ENCODE measurements around the gene CENATAC. TPM values are rescaled to one million over a fixed set of nuclear protein-coding genes. Genes with fewer than 3 reads are reported as not detected.
"Not testable (repeated sequence)": the region's sequence is repeated elsewhere in the genome, so short reads cannot be mapped to it uniquely, and the experiment has no call there.

CENATAC gene
- total RNA-seq, 1 experiment from 2014 or later, result 6.6 TPM

DNA sequence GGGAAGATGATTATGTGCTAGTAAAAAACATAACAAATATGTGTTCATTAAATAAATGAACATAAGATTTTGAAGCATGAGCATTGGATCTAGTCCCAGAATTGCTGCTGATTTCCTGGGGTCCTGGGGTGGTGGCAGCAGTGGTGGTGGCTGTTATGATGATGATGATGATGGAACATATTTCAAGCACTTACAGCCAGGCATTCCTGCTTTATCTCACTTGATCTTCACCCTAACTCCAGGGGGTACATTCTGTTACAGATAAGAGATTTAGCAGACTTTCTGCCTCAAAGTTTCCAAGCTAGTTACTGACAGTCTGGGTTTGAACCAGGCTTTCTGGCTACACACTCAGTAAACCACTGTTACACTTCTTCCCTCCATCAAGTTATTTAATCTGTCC is 25.8 kb downstream of the CENATAC start:
- no peak for DNase-seq (ENCODE audit: low read depth)
- in situ Hi-C loops (cut with HindIII; ENCODE audit: low pct_unique_long_range_greater_than_20kb, low sequenced_read_pairs), result no loop called here

DNA sequence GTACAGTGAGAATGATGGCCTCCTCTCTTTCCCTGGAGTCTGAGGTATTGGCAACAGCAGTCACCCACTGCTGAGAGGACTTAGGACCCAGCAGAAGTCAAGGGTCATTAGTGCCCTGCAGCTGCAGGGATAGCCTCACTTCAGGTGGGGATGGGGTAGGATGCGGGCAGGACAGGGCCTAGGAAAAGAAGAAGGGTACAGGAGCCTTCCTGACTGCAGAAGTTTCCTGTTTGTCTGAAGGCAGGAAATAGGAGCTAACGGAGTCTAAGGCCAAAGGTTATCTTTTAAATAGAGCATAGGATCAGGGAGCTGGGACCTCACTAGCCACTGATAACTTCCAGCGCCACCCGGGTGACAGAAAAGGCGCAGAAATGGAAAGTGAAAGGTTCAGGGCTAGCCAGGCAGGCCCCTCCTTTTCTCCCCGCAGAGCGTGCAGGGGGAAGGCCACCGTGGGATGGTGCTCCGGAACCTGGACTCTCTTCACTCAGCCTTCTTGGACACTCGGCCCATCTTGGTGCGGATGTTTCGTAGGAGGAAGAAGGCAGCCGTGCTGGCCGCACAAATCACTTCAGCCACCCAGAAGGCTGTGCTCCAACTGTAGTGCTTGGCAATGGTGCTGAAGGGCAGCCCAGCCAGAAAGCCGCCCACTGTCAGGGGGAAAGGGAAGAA is 26.6 kb downstream of the CENATAC start:
- DNase-seq (ENCODE audit: low read depth), result no peak
- in situ Hi-C loops (cut with HindIII; ENCODE audit: low pct_unique_long_range_greater_than_20kb, low sequenced_read_pairs), result no loop called here

DNA sequence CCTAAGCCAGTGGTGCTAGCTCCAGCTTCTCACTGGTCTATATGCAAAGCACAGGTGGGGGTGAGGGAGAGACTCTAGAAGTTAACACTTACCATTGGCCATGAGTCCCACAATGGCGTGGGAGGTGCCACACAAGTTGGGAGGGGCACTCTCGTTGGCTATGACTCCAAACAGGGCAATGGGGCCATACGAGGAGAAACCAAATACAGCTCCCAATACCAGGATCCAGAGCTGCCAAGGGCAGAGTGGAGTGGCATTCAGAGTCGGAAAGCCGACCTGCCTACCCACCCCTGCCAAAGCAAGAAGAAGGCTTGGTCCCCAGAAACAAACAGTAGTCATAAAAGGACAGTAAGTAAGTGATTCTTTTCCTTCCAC is 27.1 kb downstream of the CENATAC start:
- in situ Hi-C loops (cut with HindIII; ENCODE audit: low pct_unique_long_range_greater_than_20kb, low sequenced_read_pairs), result no loop called here

DNA sequence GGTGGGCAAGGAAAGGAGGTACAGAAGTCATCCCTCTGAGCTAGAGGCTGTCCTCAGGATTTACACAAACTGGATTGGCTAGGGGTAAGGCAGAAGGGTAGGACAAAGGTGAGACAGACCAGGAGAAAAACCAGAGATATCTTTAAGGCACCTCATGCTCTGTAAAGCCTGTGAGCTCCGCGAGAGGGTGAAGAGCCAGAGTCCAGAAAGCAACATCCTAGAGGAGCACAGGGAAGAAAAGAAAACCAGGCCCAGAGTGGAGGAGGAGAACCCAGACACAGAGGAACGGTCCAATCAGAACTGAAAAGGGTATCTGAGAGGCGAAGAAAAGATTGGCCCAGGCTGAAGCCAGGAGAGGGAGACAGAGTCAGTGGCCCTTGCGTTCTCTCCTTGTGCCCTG is 27.6 kb downstream of the CENATAC start:
- in situ Hi-C loops (cut with HindIII; ENCODE audit: low pct_unique_long_range_greater_than_20kb, low sequenced_read_pairs), result no loop called here
- DNase-seq (ENCODE audit: low read depth), result no peak

More for the DNA sequence above, 27.1 kb downstream of the CENATAC start:
- DNase-seq (ENCODE audit: low read depth), result no peak

DNA sequence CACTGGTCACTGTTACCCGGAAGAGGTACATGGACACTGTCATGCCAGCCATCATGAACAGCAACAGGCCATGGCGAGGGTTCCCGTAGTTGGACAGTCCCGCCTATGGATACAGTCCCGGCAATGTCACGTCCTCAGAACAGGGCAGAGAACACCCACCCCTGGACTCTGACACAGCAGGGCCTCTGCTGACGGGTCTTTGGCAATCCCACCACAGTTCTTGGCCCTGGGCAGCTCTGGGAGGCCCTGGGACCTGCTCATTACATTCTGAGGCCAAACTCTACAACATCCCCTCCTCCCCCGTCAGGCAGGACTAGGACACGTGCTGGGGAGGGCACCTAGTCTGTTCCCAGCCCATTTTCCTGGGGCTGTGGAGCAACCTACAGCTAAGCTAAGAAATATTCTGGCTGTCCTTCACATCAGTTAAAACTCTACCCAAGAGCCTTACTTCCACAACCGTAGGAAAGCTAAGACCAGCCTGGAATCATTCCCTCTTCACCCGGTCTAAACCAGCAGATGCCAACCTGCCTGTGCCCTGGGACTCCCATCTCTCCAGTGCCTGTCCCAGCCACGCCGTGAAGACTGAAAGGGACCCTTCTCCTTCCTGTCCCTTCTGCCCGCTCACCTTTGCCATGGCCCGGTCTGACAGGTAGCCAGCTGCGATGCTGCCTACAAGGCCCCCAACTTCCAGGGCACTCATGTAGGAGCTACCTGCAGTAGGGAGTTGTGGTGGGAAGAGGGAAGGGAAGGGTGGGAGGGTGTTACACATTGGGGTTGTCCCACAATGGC is 28.2 kb downstream of the CENATAC start:
- in situ Hi-C loops (cut with HindIII; ENCODE audit: low pct_unique_long_range_greater_than_20kb, low sequenced_read_pairs), result no loop called here
- DNase-seq (ENCODE audit: low read depth), result no peak

DNA sequence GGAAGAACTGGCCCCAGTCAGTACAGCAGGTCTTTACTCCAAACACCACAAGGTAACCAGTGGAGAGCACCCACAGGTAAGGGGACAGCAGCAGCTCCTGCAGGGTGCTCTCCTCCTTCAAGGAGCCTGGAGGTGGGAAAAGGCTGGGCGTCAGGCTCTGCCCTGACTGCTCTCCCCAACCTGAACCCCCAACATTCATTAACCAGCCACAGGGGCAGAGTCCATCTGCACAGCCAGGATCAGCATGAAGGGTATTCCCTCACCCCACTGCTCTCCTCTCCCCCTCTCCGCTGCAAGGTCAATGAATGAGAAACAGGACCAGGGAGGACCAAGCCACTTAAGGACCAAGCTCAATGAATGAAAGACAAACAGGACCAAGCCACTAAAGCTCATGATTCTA is 29.0 kb downstream of the CENATAC start:
- no peak for DNase-seq (ENCODE audit: low read depth)
- in situ Hi-C loops (cut with HindIII; ENCODE audit: low pct_unique_long_range_greater_than_20kb, low sequenced_read_pairs), result no loop called here

DNA sequence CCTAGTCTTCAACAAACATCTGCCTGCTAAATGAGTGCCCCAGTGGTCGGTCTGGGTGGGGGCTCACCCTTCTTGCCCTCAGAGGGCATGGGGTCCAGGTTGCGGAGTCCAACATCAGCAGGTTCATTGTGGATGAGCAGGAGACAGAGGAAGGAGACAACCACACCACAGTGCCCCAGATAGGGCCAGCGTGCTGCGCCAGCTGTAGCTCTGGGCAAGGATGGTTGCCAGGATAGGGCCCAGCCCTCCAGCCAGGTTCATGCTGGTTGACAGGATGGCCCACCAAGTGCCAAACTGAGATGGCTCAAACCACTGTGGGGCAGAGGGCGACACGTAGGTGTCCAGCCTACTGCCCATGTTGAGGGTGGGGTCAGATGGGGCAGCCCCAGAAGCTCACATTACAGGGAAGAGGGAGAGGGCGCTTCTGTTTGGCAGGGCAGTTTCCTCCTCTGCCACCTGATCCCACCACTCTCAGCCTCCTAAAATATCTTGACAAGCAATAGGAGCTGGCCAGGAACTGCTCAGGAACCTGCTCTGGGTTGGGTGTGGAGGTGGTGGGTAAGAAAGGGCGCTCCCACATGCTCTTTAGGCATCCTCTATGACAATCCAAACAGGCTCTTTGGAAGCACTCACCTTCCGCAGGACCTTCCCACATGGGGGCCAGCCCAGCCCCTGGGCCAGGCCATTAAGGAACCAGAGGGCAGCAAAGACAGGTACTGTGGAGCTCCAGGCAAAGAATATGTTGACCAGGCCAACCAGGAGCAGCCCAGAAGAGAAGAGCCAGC is 29.8 kb downstream of the CENATAC start:
- DNase-seq (ENCODE audit: low read depth), result no peak
- in situ Hi-C loops (cut with HindIII; ENCODE audit: low pct_unique_long_range_greater_than_20kb, low sequenced_read_pairs), result no loop called here

DNA sequence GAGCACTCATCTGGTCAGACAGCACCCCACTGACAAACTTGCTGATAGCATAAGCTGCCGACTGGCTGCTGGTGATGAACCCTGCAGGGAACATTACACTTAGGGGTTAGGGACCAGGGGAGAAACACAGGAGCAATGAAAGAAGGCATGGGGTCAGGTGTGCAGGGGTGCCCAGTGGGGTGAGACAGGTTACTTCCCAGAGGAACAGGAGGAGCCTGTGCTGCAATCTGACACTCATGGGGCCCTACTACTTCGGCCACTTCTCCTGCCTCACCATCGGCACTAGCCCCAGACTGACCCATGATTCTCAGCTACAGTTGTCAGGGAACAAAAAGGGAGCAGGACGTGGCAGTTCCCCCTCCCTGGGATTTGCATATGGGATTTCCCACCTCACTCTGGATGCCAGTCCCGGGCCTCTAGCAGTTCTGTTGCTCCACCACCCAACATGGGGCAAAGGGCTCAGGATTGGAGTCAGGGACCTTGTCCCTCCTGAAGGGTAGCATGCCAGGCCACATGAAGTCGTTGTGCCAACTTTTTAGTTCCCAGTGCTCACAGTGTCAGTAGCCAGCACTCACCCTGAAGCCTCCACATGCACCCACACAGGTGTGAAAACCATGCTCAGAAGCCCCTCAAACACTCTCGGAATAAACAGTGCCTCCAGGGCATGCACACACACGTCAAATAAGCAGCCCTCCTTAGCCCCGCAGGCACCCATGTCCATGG is 30.6 kb downstream of the CENATAC start:
- in situ Hi-C loops (cut with HindIII; ENCODE audit: low pct_unique_long_range_greater_than_20kb, low sequenced_read_pairs), result no loop called here
- no peak for DNase-seq (ENCODE audit: low read depth)

DNA sequence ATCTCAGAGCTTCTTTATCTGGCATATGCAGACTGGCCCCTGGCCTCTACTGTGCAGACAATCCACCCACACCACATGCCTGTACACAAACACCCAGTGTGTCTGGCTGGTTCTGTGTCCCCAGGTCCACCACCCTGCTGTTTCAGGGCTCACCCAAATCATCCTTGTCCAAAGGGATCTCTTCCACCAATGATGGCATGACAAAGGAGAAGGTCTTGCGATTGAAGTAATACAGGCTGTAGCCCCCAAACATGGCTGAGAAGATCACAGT is 31.1 kb downstream of the CENATAC start:
- in situ Hi-C loops (cut with HindIII; ENCODE audit: low pct_unique_long_range_greater_than_20kb, low sequenced_read_pairs), result no loop called here
- DNase-seq (ENCODE audit: low read depth), result no peak

DNA sequence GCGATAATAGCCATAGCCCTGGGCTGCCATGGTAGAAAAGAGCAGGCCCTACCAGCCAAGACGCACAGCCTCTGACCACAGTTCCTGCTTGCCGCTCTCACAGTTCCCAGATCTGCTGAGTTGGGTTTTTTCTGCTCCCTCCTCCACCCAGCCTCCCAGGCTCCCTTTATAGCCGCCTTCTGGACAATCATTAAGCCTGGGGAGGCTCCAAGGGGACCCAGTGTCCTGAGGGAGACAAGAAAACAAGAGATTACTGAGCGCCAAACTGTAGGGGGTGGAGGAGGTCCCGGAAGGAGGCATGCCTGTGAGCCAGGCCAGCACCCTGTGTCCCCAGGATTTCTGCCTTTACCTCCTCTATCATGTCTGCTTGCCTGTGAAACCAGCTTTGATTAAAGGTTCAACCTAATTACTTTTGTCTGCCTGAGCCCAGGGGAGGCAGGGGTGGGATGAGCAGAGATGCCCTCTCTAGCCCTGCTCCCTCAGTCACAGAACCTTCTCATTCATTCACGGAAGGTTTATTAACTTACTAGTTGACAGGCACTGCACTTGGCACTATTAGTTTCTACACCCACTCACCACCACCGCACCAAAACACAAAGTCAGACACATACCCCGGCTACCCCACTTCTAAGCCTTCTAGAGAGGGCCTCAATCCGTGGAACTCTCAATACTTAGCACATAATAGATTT is 31.5 kb downstream of the CENATAC start:
- peak; percentile 81 for DNase-seq (ENCODE audit: low read depth)
- in situ Hi-C loops (cut with HindIII; ENCODE audit: low pct_unique_long_range_greater_than_20kb, low sequenced_read_pairs), result no loop called here

DNA sequence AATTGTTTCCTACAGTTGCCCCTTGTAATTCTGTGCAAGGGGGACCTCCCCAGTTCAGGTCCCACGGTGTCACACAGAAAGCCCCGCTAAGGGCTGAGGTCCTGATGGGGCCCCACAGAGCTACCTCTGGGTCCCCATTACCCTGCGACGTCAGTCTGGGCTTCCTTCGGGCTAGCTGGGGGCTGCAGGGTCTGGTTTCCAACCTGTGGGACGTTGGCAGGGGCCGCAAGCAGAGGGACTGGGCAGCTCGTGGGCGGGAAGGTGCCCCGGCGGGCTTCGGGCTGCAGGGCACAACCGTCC is 32.0 kb downstream of the CENATAC start:
- DNase-seq (ENCODE audit: low read depth), result no peak
- in situ Hi-C loops (cut with HindIII; ENCODE audit: low pct_unique_long_range_greater_than_20kb, low sequenced_read_pairs), result no loop called here

DNA sequence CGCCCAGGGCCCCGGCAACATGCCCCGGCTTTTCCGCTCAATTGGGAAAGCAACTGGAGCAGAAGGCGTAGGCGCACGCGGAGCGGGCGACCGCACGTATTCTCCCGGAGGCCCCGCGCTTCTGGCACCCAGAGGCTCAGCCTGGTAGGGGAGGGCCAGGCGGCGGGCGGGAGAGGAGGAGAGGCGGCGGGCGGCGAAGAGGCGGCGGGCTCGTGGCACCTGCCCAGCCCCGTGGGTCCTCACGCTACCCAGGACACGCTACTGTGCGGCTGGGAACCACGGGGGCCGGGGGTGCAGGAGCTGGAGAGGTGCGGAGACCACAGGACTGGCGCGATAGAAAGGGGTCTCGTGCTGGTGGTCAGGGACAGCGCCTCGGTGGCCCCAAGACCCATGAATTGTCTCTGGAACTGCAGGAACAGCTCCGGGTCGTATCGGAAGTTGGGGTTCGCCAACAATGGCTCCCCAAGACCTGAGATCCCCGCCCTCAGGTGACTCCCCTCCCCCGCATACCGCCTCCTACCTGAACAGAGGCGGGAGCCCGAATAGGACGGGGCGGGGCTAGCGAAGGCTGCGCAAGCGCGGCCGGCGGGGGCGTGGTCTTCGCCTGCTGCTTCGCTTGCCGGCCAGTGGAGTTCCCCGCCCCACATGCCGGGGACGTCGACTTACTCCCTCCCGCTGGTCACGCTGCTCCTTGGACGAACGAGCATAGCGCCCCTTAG is 32.5 kb downstream of the CENATAC start, which contains the start of gene SLC37A4:
Gene SLC37A4, minus strand, starts transcription at position 549 of the 719 bp plus-strand sequence.
- in situ Hi-C loops (cut with HindIII; ENCODE audit: low pct_unique_long_range_greater_than_20kb, low sequenced_read_pairs), result no loop called here
- DNase-seq (ENCODE audit: low read depth), result peak; percentile 86

DNA sequence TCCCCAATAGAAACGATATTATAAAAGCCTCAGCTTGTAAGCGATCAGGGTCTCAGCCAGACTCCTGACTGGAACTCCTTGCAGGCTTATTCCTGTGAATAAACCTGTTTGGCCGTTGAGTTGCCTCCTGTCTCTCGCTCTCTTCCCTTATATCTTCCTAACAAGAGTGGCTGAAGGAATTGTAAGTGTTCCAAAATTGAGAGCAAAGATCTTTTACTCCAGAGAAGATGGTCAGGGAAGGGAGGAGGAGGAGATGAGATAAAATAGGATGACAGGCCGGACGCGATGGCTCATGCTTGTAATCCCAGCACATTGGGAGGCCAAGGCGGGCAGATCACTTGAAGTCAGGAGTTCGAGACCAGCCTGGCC is 34.0 kb downstream of the CENATAC start:
- no peak for DNase-seq (ENCODE audit: low read depth)
- in situ Hi-C loops (cut with HindIII; ENCODE audit: low pct_unique_long_range_greater_than_20kb, low sequenced_read_pairs), result no loop called here

DNA sequence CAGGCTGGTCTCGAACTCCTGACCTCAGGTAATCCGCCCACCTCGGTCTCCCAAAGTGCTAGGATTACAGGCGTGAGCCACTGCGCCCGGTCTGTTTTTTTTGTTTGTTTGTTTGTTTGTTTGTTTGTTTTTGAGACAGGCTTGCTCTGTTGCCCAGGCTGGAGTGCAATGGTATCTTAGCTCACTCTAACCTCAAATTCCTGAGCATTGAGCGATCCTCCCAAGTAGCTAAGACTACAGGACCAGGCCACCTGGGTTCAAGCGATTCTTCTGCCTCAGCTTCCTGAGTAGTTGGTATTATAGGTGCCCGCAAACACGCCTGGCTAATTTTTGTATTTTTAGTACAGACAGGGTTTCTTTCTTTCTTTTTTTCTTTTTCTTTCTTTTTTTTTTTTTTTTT is 35.5 kb downstream of the CENATAC start:
- DNase-seq (ENCODE audit: low read depth); in situ Hi-C loops (cut with HindIII; ENCODE audit: low pct_unique_long_range_greater_than_20kb, low sequenced_read_pairs): not testable (repeated sequence)

DNA sequence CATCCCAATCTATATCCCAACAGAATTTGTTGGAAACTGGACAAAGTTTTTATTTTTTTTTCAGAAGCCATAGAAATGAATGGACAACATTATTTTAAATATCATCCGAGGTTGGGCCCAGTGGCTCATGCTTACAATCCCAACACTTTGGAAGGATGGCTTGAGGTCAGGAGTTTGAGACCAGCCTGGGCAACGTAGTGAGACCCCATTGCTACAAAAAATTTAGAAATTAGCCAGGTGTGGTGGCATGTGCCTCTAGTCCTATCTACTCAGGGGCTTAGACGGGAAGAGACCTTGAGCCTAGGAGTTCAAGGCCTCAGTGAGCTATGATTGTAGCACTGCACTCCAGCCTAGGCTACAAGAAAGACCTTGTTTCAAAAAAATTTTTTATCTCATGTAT is 36.9 kb downstream of the CENATAC start:
- no peak for DNase-seq (ENCODE audit: low read depth)
- in situ Hi-C loops (cut with HindIII; ENCODE audit: low pct_unique_long_range_greater_than_20kb, low sequenced_read_pairs), result no loop called here

DNA sequence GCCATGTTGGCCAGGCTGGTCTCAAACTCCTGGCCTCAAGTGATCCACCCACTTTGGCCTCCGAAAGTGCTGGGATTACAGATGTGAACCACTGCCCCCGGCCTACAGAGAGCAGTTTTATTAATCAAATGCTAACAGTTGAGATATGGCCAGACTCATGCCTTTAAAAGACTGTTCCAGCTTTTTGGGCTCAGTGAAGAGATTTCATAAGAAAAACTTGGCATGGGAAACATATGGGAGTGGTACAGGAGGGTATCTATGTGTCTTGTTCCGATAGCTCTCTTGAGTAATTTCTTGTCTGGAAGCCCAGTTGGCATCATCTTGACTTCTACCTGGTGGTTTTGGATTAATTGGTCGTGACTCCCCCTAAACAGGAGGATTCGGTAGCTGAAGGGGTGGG is 40.9 kb downstream of the CENATAC start:
- in situ Hi-C loops (cut with HindIII; ENCODE audit: low pct_unique_long_range_greater_than_20kb, low sequenced_read_pairs), result no loop called here

DNA sequence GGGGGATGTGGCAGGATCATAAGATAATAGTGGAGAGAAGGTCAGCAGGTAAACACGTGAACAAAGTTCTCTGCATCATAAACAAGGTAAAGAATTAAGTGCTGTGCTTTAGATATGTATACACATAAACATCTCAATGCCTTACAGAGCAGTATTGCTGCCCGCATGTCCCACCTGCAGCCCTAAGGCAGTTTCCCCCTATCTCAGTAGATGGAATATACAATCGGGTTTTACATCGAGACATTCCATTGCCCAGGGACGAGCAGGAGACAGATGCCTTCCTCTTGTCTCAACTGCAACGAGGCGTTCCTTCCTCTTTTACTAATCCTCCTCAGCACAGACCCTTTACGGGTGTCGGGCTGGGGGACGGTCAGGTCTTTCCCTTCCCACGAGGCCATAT is 41.5 kb downstream of the CENATAC start:
- DNase-seq (ENCODE audit: low read depth); in situ Hi-C loops (cut with HindIII; ENCODE audit: low pct_unique_long_range_greater_than_20kb, low sequenced_read_pairs): not testable (repeated sequence)

More for the DNA sequence above, 40.9 kb downstream of the CENATAC start:
- no peak for DNase-seq (ENCODE audit: low read depth)
